CD4-positive, alpha-beta T cell treated with Interleukin-6 for 4 hours (primary cell): ENCODE measurements around the gene CDHR2.

Source experiments
- DNase-seq: peaks from one replicate; pipeline ENCODE4 v3.0.0-alpha.2; 2020; ENCODE audit warnings: mixed read lengths

The CDHR2 gene

GRCh38 chr5:176528761-176529115 lies 20.4 kb upstream of the CDHR2 start:
- DNase-seq, result no peak

- no peak for DNase-seq
Measured at GRCh38 chr5:176529116-176529740, 19.9 kb upstream of the CDHR2 start.

GRCh38 chr5:176529741-176530141 lies 19.4 kb upstream of the CDHR2 start:
- DNase-seq, result peak; percentile 79

- DNase-seq, result peak; percentile 22
Measured at GRCh38 chr5:176530393-176530982, 18.7 kb upstream of the CDHR2 start.

- peak; percentile 35 for DNase-seq
Measured at GRCh38 chr5:176530983-176531901, 17.9 kb upstream of the CDHR2 start.

- no peak for DNase-seq
Measured at GRCh38 chr5:176531902-176532493, 17.1 kb upstream of the CDHR2 start.

- DNase-seq, result no peak
Measured at GRCh38 chr5:176532795-176533194, 16.3 kb upstream of the CDHR2 start.

- peak; percentile 60 for DNase-seq
Measured at GRCh38 chr5:176533390-176533789, 15.8 kb upstream of the CDHR2 start.

GRCh38 chr5:176533894-176534611 lies 15.1 kb upstream of the CDHR2 start:
- peak; percentile 72 for DNase-seq

GRCh38 chr5:176534640-176535039 lies 14.5 kb upstream of the CDHR2 start:
- no peak for DNase-seq

GRCh38 chr5:176535101-176535663 lies 14.0 kb upstream of the CDHR2 start:
- peak; percentile 63 for DNase-seq

GRCh38 chr5:176535664-176536131 lies 13.4 kb upstream of the CDHR2 start:
- DNase-seq, result peak; percentile 21

- peak; percentile 90 for DNase-seq
Measured at GRCh38 chr5:176536132-176536901, 12.8 kb upstream of the CDHR2 start.

GRCh38 chr5:176536902-176537553 lies 12.1 kb upstream of the CDHR2 start, which contains the start of gene RNF44:
Gene RNF44, minus strand, starts transcription at chr5:176537402. Its CDS starts 4,930 bp downstream, at chr5:176532472.
- DNase-seq, result peak; percentile 99

- DNase-seq, result peak; percentile 97
Measured at GRCh38 chr5:176537554-176538229, 11.4 kb upstream of the CDHR2 start.

- DNase-seq, result no peak
Measured at GRCh38 chr5:176538230-176538988, 10.7 kb upstream of the CDHR2 start.

- DNase-seq, result no peak
Measured at GRCh38 chr5:176538989-176539384, 10.2 kb upstream of the CDHR2 start.

- no peak for DNase-seq
Measured at GRCh38 chr5:176540476-176540899, 8.7 kb upstream of the CDHR2 start.

GRCh38 chr5:176540956-176541337 lies 8.2 kb upstream of the CDHR2 start:
- DNase-seq, result peak; percentile 22
